H1 (cell line): ENCODE data around the gene ATP1A1. TPM values are rescaled to one million over a fixed set of nuclear protein-coding genes. Genes with fewer than 3 reads are reported as not detected.

Source experiments
- CREB1 ChIP-seq: IDR thresholded peaks from 2 replicates; pipeline ENCODE4 v1.6.1; 2012; ENCODE audit warnings: inconsistent platforms
- CTBP2 ChIP-seq: IDR thresholded peaks from 2 replicates; pipeline ENCODE4 v1.7.0; 2011; ENCODE audit warnings: borderline replicate concordance, mild to moderate bottlenecking, moderate library complexity, mixed read lengths, low read length; ENCODE audit not compliant: insufficient read depth, insufficient read length
- EP300 ChIP-seq, 2 experiments: IDR thresholded peaks; 1 replicate in 1 of 2; 2 replicates in 1 of 2; pipeline ENCODE4 v1.6.1; 2011 to 2012; ENCODE audit warnings: low read depth in 2 of 2, low read length in 2 of 2, mild to moderate bottlenecking in 2 of 2, borderline replicate concordance in 1 of 2, inconsistent platforms in 1 of 2, moderate library complexity in 1 of 2
- HDAC6 ChIP-seq: IDR thresholded peaks from one replicate; pipeline ENCODE4 v1.7.1; 2012; ENCODE audit warnings: low read depth, mild to moderate bottlenecking, inconsistent platforms, low read length, moderate library complexity
- KDM5A ChIP-seq: fragments of 200-600 bp; IDR thresholded peaks from 2 replicates; pipeline ENCODE4 v1.7.1; 2012; ENCODE audit warnings: mild to moderate bottlenecking, low read length, inconsistent platforms, mixed read lengths
- SAP30 ChIP-seq: fragments of 300-600 bp; sonication (generic); IDR thresholded peaks from 2 replicates; pipeline ENCODE4 v1.7.1; 2012; ENCODE audit warnings: low read length, moderate library complexity, mild to moderate bottlenecking, inconsistent platforms; ENCODE audit not compliant: insufficient read depth, insufficient replicate concordance
- TBP ChIP-seq: IDR thresholded peaks from 2 replicates; pipeline ENCODE4 v1.6.1; 2011; ENCODE audit warnings: low read depth, low read length, improper control_type of control experiment
- YY1 ChIP-seq: IDR thresholded peaks from 2 replicates; pipeline ENCODE4 v1.6.1; 2011; ENCODE audit warnings: low read depth, mild to moderate bottlenecking, low read length
- polyA plus RNA-seq, 7 experiments: library from polyadenylated mRNA; depleted of rRNA in 3 of 7; stranded (reverse) in 5 of 7; unstranded in 2 of 7; fragments of >200 nt in 5 of 7; fragments of 200-250 nt in 2 of 7; gene quantifications; 1 replicate in 5 of 7; 2 replicates in 1 of 7; 4 replicates in 1 of 7; pipeline versions ENCODE4 v1.2.1 to v1.2.3, GENCODE V29; 2011 to 2013; ENCODE audit warnings: missing spikeins in 2 of 7, mixed read lengths in 2 of 7
- total RNA-seq: library from RNA; stranded (reverse); fragmentation: NEBNext Ultra II Directional; extraction: Animal tissue kit (Norgen Biotek cat#: 25700); gene quantifications from 2 replicates; pipeline ENCODE4 v1.2.1, GENCODE V29; 2021
- TF ChIP-seq, protein P1 (sequence below), 3 experiments: IDR thresholded peaks; 1 replicate in 2 of 3; 2 replicates in 1 of 3; pipeline versions ENCODE4 v1.5.1 to v1.6.1; 2011; ENCODE audit warnings: low read length in 3 of 3, mild to moderate bottlenecking in 3 of 3, inconsistent platforms in 2 of 3, low read depth in 1 of 3, moderate library complexity in 1 of 3; ENCODE audit not compliant: insufficient read depth in 1 of 3; ENCODE audit errors: control extremely low read depth in 1 of 3

Gene ATP1A1
- total and polyA plus RNA-seq, 2 of the 8 experiments (the other 6 are each of a cell fraction or from before 2014, with no cell fraction given) = 222 to 325 TPM

DNA sequence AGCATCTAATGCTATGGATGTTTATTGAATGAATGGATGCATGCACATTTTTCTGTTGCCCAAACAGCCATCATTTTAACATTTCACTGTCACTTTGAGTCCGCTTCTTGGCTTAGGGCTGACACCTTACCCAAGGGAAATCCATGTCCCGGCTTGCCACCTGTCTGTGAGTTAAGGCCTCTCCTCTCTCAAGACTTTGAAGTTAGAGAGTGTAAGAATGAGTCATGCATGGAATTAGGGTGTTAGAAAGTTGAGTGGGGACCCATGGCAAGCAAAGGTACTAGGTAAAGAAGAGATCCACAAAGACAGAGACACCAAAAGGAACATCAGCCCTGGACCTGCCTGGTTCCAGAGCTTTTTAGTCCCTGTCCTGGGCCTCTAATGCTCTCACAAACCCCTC is 35.1 kb downstream of the ATP1A1 start (continued):
- TF ChIP-seq, protein P1, sequence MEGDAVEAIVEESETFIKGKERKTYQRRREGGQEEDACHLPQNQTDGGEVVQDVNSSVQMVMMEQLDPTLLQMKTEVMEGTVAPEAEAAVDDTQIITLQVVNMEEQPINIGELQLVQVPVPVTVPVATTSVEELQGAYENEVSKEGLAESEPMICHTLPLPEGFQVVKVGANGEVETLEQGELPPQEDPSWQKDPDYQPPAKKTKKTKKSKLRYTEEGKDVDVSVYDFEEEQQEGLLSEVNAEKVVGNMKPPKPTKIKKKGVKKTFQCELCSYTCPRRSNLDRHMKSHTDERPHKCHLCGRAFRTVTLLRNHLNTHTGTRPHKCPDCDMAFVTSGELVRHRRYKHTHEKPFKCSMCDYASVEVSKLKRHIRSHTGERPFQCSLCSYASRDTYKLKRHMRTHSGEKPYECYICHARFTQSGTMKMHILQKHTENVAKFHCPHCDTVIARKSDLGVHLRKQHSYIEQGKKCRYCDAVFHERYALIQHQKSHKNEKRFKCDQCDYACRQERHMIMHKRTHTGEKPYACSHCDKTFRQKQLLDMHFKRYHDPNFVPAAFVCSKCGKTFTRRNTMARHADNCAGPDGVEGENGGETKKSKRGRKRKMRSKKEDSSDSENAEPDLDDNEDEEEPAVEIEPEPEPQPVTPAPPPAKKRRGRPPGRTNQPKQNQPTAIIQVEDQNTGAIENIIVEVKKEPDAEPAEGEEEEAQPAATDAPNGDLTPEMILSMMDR (IDR thresholded peaks at IDR 0.05; ENCODE audit: control extremely low read depth in 1 of 3, insufficient read depth in 1 of 3, low read depth in 1 of 3, low read length in 3 of 3) = no peak
- TF ChIP-seq CTBP2 (no peak), EP300 (IDR thresholded peaks at IDR 0.05; ENCODE audit: borderline replicate concordance in 1 of 2, low read depth in 2 of 2, low read length in 2 of 2) (no peak), CREB1 (no peak), KDM5A (no peak), YY1 (no peak), TBP (no peak), SAP30 (no peak), HDAC6 (no peak)
